GM21381 (cell line): Measurements from ENCODE around the gene FAM174C.

Source experiments
- ATAC-seq: cut with Tn5 transposase; IDR thresholded peaks from one replicate; pipeline ENCODE4 v1.9.1; 2021; ENCODE audit warnings: mild to moderate bottlenecking, moderate library complexity; ENCODE audit not compliant: unreplicated experiment

The FAM174C gene

GRCh38 chr19:1249990-1250436 is 25.3 kb upstream of the FAM174C start:
- no peak for ATAC-seq

- ATAC-seq = no peak
These were observed 24.7 kb upstream of the FAM174C start for GRCh38 chr19:1250437-1251260.

DNA sequence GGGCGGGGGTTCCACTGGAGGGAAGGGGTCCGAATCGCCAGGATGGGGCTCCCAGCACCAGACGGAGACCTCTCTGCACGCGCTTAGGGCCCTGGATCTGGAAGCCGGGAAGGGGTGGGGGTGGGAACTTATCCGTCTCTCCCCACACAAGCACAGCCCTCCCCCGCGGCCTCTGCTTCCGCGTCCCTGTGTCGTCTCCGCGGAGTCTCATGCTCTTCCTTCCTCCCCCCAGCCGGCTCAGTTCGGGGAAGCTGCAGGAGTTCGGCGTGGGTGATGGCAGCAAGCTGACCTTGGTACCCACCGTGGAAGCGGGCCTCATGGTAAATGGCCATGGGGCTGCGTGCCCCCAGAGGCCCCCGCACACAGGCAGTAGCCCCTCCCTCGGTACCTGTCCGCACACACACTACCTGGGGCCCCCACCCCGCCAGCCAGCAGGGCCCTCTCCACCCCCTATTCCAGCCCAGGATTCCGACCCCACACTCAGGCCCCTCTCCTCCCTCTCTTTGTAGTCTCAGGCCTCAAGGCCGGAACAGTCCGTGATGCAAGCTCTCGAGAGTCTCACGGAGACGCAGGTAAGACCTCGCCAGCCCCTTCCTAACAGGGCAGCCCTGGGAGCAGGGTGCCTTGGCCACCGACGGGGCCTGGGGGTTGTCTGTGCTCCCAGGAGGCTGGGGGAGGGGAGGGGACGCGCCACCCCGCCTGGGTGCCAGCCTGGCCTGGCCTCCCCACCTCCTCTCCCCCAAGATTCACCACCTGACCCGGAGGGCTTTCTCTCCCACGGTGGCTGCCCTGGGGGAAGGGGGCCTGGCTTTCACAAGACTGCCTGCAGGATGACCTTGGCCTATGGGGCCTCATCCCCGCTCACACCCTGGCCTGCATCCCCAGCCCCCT is 23.8 kb upstream of the FAM174C start:
- ATAC-seq = no peak

DNA sequence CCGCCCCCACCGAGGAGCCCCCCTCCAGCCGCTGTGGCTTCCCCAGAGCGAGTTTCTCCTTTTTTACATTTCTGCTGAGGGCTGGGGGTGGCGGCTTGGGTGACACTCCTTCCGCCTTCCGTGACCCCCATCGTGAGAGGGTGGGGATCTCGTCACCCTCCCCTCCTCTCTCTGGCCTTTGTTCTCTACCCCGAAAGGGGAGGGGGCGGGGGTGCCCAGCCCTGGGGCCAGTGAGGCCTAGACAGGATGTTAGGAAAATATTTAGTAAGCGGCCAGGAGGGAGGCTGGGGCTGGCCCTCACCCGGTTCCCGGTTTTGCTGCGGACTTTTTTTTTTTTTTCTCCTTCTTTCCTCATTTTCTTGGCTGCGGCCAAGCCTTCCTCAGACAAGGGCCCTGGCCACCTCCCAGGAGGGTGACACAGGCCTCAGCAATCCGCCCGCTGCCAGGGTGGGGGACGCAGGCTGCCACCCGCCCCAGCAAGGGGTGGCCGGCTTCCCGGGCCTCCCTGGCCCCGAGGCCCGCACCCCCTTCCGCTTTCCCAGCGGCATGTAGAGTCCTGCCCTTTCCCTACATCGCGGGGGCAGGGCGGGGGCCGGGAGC is 23.0 kb upstream of the FAM174C start:
- no peak for ATAC-seq

DNA sequence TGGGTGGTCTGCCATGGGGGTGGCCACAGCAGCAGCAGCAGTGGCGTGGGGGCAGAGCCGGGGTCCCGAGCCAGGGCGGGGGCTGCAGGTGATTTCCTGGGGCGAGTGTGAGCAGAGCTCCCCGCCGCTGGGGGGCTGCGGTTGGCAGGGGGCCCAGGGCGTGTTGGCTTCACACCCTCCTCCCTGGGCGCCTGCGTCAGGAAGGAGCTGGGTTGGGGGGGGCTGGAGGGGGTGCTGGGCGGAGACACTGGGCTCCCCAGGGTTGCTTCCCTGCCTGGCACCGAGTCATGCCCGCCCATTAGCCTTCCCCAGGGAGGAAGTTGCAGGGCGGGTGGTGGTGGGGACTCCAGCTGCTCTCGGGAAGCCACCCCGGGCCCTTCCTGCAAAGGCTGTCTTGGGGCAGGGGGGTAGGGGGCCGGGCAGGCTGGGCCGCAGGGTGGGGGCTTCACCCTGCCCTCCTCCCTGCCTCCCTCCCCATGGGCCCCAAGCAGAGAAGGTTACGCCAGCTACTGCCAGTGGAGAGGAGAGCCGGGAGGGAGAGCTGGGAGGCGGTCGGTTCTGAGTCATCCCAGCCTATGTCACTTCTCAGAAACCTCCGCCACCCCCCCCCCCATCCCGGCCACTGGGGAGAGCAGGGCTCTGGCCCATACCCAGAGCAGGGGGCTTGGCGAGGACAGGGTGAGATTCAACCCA is 22.4 kb upstream of the FAM174C start:
- no peak for ATAC-seq

DNA sequence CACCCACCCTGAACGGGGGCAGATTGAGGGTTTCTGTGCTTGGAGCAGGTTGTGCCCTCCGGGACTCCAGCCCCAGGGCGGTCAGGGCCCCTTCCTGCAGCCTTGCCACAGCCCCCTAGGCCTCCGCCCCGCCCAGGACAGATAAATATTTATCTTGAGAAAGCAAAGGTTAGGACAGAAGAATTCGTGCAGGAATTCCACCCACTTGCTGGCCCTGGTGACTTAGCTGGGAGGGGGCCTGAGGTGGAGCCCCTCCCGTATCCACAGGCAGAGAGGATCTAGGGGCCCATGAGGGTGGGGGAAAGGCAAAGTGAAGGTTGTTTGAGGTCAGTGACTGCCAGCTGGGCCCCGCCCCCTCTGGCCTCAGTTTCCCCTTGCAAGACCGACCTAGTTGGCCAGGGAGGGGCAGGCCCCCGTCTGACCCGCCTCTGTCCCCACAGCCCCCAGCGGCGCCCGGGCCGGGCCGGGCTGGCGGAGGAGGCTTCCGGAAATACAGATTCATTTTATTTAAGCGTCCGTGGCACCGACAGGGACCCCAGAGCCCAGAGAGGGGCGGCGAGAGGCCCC is 21.7 kb upstream of the FAM174C start:
- no peak for ATAC-seq

GRCh38 chr19:1254081-1254527 is 21.2 kb upstream of the FAM174C start:
- ATAC-seq = no peak

DNA sequence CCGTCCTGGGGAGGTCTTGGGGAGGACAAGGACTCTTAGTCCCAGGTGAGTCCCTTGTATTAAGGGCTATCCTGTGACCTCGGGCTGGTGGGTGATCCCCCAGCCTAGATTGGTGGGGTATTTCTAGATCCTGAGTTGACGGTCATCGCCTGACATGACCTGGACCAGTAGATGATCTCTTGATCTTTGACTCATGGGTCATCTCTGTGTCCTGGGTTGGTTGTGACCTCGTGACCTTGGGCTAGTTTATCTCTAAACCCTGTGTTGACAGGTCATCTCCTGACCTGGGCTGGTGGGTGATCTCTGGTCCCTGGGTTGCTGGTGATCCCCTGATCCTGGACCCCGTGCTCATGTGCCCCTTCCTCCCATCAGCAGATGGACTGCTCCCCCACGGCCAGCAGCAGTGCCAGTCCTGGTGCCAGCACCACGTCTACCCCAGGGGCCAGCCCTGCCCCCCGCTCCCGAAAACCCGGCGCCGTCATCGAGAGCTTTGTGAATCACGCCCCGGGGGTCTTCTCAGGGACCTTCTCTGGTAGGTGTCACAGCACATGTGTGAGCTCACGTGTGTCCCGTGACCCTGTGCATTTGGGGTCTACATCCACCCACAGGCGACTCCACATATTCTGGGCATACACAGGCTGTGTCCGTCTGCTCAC is 20.7 kb upstream of the FAM174C start:
- no peak for ATAC-seq

DNA sequence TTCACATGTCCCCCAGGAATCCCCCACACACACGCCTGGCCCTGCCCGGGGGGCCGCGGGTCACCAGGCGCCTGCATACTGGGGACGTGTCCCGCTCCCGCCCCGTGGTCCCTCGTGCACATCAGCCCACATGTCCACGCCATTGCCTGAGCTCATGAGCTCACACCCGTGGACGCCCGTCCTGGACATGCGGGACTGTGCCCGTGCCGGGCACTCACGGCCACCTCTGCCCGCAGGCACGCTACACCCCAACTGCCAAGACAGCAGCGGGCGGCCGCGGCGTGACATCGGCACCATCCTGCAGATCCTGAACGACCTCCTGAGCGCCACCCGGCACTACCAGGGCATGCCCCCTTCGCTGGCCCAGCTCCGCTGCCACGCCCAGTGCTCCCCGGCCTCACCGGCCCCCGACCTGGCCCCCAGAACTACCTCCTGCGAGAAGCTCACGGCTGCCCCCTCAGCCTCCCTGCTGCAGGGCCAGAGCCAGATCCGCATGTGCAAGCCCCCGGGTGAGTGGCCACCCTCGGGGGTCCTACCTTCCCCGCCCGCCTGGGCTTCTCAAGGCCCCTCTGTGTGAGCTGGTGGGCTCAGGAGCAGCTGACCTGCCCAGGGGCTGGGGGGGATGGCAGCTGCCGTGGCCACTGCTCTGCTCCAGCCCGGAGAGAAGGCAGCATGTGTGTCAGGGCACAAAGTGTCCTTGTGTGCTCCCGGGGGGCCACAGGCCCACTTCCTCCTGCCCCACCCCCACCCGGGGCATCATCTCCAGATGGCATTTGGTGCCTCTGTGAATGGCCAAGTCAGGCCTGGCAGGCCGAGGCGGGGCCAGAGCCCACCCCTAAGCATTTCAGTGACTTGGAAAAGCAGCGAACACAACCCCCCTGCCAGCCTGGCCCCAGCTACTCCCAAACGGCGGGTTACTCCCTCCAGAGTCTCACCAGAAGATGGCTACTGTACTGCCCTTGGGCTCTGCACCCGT is 19.9 kb upstream of the FAM174C start:
- ATAC-seq = no peak

DNA sequence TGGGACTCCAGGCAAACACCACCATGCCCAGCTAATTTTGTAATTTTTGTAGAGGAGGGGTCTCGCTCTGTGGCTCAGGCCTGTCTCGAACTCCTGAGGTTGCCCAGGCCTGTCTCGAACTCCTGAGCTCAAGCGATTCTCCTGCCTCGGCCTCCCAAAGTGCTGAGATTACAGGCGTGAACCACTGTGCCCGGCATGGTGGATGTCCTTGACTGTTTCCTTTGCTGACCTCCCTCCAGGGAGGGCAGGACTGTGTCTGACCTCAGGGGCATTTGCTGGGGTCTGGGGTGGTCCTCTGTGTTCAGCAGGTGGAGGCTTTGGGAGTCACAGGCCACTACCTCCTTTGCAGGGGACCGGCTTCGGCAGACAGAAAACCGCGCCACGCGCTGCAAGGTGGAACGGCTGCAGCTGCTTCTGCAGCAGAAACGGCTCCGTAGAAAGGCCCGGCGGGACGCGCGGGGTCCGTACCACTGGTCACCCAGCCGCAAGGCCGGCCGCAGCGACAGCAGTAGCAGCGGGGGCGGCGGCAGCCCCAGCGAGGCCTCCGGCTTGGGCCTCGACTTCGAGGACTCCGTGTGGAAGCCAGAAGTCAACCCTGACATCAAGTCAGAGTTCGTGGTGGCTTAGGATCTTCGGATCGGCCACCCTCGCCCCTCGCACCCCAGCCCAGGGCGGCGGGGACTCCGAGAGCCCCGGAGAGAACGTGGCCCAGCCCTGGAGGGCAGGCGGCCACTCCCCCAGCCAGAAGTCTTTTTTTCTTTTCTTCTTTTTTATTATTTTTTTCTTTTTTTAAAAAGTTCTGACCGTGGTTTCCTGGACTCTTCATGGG is 18.5 kb upstream of the FAM174C start:
- no peak for ATAC-seq

- ATAC-seq = no peak
These were observed 17.7 kb upstream of the FAM174C start for GRCh38 chr19:1257475-1258162.

GRCh38 chr19:1258163-1258492 is 17.2 kb upstream of the FAM174C start:
- ATAC-seq = no peak

DNA sequence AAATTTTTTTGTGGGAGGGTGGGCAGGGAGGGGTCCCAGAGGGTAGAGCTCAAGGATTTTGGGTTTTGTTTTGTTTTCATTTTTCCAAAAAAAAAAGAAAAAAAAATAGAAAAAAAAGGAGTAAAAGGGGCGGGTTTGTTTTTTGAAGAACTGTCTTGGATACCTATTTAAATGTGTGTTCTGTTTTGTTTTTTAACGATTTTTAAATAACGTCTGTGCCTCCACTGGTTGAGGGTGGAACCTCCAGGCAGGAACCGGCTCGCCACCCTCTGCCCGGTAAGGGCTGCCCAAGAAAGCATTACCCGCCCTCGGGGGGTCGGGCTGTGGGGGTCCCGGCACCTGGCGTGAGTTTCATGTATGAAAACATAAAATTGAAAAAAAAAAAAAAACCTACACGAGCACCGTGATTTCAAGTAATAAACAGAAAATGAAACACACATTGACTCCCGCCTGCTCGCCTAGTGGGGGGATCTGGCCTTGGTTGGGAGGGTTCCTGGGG is 16.6 kb upstream of the FAM174C start:
- no peak for ATAC-seq

DNA sequence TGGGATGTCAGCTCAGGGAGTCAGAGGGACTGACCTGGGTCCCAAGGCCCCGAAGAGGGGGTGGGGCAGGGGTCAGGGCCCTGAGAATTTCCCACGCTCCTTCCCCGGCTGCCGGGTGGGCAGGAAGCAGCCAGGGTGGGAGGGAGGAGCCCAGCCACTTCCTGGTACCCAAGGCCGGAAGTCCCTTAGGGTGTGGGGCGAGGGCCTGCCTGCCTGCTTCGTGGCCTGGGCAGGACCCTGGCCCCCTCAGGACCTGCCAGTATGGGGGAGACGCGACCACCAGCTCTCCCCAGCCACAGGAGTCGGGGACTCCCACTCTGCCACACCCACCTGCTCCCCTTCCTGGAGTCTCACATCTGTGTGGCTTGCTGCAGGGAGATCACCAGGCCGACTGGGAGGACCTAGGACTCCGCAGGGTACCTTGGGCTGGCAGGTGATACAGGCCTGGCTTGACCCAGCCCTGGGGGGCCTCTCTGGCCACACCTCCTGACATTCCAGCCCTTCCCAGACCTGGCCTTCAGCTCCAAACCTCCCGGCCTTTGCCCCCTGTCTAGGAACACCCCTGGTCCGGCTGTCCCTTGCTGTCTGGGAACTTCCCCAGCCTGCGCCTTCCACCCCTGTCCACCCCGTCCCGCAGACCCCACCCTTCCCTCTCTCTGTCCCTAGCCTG is 16.0 kb upstream of the FAM174C start:
- peak; percentile 35 for ATAC-seq

DNA sequence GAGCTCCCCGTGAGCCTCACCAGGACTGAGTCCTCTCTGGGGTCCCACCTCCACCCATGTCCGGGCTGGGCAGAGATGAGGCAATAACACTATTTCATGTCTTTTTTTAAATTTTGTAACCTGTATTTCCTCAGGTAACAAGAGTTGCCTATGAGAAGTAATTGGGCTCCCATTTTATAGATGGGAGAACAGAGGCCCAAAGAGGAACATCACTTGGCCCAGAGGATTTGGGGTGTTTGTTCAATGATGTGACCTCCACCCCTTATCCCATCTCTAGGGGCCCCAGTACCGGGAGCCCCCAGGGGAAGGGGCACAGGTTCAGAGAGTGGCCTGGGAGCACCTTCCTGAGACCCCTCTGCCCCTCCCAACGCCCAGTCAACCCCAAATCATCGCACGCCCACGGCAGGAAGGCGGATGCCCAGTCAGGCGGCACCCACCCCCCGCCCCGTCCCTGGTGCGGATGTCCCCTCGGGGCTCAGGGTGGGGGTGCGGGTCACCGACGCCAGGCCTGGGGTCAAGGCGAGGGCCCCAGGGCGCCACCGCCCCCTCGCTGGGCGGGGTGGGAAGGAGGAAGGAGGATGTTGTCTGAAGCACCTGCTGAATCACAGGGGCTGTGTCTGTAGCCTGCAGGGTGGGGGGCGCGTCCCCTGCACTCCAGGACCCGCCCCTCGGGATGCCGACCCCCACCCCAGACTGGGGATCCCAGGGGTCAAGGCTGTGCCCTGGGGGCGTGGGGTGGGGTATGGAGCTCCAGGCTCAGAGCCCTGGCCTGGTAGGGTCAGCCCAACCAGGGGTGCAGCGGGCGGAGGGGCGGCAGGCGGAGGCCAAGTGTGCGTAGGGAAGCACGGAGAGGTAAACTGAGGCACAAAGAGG is 15.2 kb upstream of the FAM174C start:
- peak; percentile 1 for ATAC-seq
